Fibroblast of skin of back (primary cell): ENCODE measurements around the gene HFE. TPM values are rescaled to one million over a fixed set of nuclear protein-coding genes. Genes with fewer than 3 reads are reported as not detected.
"Not testable (repeated sequence)": the region's sequence is repeated elsewhere in the genome, so short reads cannot be mapped to it uniquely, and the experiment has no call there.

Experiments used
- DNase-seq: peaks from one replicate; pipeline ENCODE4 v3.0.0-alpha.2; 2013
- polyA plus RNA-seq, 2 experiments: library from polyadenylated mRNA; unstranded; fragments of 120-200 nt; gene quantifications; one replicate each; pipeline ENCODE4 v1.2.1, GENCODE V29; 2013; ENCODE audit not compliant: insufficient read length in 2 of 2

The HFE gene, protein sequence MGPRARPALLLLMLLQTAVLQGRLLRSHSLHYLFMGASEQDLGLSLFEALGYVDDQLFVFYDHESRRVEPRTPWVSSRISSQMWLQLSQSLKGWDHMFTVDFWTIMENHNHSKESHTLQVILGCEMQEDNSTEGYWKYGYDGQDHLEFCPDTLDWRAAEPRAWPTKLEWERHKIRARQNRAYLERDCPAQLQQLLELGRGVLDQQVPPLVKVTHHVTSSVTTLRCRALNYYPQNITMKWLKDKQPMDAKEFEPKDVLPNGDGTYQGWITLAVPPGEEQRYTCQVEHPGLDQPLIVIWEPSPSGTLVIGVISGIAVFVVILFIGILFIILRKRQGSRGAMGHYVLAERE
- polyA plus RNA-seq (2013, experiment 1 of 2; ENCODE audit: insufficient read length), result 5.0 TPM
- polyA plus RNA-seq (2013, experiment 2 of 2; ENCODE audit: insufficient read length), result 7.0 TPM

DNA sequence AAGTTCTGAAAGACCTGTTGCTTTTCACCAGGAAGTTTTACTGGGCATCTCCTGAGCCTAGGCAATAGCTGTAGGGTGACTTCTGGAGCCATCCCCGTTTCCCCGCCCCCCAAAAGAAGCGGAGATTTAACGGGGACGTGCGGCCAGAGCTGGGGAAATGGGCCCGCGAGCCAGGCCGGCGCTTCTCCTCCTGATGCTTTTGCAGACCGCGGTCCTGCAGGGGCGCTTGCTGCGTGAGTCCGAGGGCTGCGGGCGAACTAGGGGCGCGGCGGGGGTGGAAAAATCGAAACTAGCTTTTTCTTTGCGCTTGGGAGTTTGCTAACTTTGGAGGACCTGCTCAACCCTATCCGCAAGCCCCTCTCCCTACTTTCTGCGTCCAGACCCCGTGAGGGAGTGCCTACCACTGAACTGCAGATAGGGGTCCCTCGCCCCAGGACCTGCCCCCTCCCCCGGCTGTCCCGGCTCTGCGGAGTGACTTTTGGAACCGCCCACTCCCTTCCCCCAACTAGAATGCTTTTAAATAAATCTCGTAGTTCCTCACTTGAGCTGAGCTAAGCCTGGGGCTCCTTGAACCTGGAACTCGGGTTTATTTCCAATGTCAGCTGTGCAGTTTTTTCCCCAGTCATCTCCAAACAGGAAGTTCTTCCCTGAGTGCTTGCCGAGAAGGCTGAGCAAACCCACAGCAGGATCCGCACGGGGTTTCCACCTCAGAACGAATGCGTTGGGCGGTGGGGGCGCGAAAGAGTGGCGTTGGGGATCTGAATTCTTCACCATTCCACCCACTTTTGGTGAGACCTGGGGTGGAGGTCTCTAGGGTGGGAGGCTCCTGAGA is at the start of gene HFE:
Gene HFE, plus strand, starts transcription at position 146 of the 832 bp plus-strand sequence. Its CDS starts 12 bp downstream, at position 158.
- DNase-seq, result peak; percentile 66

DNA sequence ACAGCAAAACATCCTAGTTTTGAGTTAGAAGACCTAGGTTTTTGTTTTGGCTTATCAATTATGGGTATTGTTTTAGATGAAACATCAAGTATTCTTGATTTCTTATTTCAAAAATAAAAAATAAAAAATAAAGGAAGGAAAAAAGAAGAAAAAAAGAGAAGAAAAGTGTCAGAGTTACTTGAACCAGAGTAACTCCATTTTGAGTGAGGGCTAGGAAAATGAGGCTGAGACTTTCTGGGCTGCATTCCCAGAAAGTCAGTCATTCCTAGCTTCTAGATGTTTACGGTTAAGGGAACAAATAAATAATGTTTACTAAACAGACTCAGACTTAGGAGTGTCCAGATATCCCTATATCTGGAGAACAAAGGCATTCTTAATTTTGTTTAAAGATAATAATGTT is 45.3 kb upstream of the HFE start:
- DNase-seq, result no peak

DNA sequence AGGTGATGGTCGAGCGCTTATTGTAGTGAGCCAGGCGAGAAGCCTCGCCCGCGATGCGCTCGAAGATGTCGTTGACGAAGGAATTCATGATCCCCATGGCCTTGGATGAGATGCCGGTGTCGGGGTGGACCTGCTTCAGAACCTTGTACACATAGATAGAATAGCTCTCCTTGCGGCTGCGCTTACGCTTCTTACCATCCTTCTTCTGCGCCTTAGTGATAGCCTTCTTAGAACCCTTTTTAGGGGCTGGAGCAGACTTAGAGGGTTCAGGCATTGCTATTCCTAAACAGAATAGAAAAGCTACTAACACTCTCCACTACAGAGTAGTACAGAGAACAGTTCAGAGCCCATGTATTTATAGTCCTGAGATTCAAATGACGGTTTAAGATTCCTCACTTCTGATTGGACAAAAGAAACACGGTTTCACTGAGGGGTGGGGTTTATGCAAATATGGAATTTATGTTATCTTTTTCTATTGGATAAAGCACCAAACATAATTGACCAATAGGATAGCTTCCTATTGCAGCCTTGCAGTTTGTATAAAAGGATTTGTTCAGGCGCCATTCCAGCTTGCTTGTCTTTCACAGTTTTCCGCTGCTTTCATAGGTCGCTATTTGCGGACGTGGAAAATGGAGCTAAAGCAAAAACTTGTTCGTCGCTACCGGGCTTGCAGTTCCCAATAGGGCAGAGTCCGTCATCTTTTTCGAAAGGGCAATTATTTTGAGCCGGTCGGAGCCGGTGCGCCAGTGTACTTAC is 43.7 kb upstream of the HFE start:
- DNase-seq, result peak; percentile 97

DNA sequence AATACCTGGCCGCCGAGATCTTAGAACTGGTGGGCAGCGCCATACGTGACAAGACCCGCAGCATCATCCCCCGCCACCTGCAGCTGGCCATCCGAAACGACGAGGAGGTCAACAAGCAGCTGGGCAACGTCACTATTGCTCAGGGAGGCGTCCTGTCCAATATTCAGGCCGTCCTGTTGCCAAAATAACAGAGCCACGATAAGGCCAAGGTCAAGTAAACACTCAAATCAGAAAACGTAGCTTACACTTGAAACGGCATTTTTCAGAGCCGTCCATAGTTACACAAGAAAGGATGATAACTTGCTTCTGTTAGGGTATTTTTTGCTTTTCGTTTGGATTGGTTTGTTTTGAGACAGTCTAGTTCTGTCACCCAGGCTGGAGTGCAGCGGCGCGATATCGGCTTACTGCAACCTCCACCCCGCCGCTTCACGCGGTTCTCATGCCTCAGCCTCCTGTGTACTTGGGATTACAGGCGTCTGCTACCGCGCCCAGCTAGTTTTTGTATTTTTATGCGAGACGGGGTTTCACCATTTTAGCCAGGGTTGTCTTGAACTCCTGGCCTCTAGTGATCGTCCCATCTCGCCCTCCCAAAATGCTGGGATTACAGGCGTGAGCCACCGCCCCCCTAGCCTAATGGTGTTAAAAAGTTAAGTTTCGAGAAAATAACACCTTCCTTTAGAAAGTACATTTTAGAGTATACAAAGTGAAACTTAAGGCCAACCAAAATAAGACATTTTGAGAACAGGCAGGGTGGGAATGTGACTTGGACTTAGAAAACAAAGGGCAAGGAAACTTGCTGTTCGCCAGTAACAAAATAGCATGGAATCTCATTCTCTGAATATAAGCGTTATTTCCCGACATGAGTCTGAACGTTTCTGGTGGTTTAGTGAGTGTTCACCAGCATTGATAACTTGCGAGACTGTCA is 42.8 kb upstream of the HFE start:
- DNase-seq, result peak; percentile 30

DNA sequence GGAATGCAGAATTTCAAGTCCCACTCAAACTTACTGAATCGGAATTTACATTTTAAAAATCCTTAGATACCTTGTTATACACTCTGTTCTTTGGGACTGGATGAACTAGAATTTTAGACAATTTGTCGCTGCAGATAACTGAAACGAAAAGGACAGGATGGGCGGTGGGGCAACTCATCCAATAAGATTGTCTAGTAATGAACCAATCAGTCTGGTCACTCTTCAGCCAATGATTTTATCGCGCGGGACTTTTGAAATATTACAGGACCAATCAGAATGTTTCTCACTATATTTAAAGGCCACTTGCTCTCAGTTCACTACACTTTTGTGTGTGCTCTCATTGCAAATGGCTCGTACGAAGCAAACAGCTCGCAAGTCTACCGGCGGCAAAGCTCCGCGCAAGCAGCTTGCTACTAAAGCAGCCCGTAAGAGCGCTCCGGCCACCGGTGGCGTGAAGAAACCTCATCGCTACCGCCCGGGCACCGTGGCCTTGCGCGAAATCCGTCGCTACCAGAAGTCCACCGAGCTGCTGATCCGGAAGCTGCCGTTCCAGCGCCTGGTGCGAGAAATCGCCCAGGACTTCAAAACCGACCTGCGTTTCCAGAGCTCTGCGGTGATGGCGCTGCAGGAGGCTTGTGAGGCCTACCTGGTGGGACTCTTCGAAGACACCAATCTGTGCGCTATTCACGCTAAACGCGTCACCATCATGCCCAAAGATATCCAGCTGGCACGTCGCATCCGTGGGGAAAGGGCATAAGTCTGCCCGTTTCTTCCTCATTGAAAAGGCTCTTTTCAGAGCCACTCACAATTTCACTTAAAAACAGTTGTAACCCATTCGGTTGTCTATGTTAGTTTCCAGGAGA is 41.9 kb upstream of the HFE start:
- DNase-seq, result peak; percentile 95

DNA sequence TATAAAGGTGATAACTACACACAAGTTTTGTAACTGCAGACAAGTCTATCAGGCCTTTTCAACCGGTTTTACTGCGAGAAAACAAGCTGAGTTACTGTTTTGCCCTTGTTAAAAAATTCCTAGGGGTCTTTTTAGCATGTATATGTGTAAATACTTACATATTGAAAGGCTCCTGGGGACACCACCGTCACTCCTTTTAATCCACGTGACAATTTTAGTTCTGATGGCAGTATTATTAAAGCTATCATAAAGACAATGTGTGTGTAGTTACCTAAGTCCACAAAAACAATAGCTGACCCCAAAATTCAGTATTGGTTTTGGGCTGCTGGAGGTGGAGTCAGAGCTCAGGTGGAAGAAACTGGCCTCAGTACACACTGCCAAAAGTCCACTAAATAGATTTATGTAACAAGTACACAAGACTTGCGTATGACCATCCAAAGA is 41.3 kb upstream of the HFE start:
- DNase-seq, result no peak

- DNase-seq, result not testable (repeated sequence)
Observed at GRCh38 chr6:26047329-26047728, 39.9 kb upstream of the HFE start.

DNA sequence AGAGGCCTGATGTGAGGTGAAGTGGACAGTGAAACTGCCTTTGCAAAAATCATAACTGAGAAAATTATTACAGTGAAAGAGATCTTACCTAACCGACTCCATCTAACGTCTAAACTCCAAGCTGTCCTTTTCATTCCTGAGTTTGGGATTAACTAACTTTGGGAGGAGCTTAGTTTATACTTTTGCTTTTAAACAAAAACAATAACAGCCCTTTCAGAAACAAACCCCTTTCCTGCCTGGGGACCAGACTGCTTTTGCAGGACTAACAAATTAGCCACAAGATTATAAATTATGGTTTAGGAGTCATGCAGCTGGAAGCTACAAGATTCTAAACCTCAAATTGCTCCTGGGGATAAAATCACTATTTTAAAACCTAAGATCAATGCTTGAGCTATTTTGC is 38.6 kb upstream of the HFE start:
- no peak for DNase-seq

DNA sequence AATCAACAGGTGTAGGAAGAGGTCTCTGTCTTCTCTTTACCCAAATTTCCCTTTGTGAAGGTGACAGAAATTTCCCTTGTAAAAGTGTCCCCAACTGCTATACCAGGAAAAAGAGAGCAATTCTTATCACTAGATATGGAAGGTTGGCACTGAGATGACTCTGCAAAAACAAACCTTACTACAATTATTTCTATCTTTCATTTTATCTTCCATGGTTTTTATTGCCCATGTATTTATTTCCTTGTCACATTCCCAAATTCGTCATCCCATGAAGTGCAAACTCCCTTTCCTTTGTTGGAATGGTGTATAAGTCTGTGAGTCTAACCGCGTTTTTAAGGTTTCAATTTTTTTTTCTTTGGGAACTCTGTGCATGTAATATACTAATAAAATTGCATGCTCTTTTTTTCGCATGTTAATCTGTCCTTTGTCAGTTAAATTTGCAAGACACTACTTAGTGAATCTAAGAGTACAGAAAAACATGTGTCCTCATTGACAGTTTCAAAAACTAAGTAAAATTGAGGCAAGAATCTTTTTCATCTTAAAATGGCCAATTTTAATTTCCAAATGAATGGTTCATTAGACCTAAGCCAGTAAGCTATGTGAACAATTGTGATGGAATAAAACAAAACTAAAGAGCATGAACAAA is 35.4 kb upstream of the HFE start:
- no peak for DNase-seq

DNA sequence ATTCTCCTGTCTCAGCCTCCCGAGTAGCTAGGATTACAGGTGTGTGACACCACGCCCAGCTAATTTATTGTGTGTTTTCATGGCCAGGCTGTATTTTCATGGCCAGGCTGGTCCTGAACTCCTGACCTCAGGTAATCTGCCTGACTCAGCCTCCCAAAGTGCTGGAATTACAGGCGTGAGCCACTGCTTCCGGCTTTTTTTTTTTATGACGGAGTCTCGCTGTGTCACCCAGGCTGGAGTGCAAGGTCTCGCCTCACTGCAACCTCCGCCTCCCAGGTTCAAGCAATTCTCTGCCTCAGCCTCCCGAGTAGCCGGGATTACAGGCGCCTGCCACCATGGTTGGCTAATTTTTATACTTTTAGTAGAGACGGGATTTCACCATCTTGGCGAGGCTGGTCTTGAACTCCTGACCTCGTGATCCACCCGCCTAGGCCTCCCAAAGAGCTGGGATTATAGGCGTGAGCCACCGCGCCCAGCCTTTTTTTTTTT is 34.4 kb upstream of the HFE start:
- DNase-seq, result not testable (repeated sequence)

DNA sequence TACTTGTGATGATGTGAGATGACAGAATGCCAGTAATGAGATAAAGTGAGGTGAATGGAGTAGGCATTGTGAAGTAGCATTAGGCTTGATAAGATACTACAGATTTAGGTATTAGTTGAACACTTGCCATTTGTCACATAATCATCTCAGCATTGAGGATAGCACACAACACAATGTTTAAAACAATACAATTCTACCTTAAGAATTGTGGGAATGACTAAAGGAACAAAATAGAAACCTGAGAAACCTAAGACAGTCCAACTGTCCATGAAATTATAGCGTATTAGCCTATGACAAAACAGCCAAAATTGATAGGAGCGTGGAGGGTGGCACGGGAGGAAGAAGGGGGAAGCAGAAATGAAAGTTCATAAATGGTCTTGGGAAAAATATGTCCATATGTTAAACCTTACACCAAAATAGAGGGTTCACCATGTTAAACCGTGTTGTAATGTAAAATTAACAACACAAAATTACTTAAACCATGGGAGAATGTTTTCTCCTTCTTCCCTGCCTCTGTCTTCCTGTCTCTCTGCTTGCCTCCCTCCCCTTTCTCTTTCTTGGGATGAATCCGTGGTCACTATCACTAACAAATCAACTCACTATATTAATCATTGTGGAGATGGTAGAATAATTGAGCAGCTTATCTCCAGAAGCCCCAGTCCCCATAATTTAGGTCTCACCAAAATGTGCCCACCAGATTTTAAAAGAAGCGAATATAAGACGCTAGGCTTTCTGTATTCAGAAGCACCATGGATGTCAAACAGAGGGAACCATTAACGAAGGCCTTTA is 33.0 kb upstream of the HFE start:
- peak; percentile 22 for DNase-seq

- DNase-seq, result peak; percentile 98
Observed at GRCh38 chr6:26054781-26055718, 32.2 kb upstream of the HFE start.

- DNase-seq, result peak; percentile 91
Observed at GRCh38 chr6:26055719-26056582, 31.3 kb upstream of the HFE start.

GRCh38 chr6:26056583-26057350 is 30.5 kb upstream of the HFE start:
- DNase-seq, result peak; percentile 48

GRCh38 chr6:26057899-26058298 is 29.3 kb upstream of the HFE start:
- DNase-seq, result no peak

DNA sequence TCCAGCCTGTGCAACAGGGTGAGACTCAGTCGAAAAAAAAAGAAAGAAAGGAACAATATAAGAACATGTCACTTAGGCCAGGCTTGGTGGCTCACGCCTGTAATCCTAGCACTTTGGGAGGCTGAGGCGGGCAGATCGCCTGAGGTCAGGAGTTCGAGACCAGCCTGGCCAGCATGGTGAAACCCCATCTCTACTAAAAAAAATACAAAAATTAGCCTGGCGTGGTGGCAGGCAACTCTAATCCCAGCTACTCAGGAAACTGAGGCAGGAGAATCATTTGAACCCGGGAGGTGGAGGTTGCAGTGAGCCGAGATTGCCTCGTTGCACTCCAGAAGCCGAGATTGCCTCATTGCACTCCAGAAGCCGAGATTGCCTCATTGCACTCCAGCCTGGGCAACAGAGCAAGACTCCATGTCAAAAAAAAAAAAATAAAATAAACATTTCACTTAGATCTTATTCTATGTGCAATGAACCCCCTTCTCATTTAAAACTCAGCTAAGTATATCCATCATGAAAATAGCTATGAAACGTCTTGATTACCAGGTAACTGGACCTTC is 28.7 kb upstream of the HFE start:
- not testable (repeated sequence) for DNase-seq
